Measurements from ENCODE around the gene OSBPL10.
A peak's percentile ranks its signal among the peaks of the same experiment; 100 is the strongest.
"Not testable (repeated sequence)": the region's sequence is repeated elsewhere in the genome, so short reads cannot be mapped to it uniquely, and the experiment has no call there.

The OSBPL10 gene, protein sequence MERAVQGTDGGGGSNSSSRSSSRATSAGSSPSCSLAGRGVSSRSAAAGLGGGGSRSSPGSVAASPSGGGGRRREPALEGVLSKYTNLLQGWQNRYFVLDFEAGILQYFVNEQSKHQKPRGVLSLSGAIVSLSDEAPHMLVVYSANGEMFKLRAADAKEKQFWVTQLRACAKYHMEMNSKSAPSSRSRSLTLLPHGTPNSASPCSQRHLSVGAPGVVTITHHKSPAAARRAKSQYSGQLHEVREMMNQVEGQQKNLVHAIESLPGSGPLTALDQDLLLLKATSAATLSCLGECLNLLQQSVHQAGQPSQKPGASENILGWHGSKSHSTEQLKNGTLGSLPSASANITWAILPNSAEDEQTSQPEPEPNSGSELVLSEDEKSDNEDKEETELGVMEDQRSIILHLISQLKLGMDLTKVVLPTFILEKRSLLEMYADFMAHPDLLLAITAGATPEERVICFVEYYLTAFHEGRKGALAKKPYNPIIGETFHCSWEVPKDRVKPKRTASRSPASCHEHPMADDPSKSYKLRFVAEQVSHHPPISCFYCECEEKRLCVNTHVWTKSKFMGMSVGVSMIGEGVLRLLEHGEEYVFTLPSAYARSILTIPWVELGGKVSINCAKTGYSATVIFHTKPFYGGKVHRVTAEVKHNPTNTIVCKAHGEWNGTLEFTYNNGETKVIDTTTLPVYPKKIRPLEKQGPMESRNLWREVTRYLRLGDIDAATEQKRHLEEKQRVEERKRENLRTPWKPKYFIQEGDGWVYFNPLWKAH

DNA sequence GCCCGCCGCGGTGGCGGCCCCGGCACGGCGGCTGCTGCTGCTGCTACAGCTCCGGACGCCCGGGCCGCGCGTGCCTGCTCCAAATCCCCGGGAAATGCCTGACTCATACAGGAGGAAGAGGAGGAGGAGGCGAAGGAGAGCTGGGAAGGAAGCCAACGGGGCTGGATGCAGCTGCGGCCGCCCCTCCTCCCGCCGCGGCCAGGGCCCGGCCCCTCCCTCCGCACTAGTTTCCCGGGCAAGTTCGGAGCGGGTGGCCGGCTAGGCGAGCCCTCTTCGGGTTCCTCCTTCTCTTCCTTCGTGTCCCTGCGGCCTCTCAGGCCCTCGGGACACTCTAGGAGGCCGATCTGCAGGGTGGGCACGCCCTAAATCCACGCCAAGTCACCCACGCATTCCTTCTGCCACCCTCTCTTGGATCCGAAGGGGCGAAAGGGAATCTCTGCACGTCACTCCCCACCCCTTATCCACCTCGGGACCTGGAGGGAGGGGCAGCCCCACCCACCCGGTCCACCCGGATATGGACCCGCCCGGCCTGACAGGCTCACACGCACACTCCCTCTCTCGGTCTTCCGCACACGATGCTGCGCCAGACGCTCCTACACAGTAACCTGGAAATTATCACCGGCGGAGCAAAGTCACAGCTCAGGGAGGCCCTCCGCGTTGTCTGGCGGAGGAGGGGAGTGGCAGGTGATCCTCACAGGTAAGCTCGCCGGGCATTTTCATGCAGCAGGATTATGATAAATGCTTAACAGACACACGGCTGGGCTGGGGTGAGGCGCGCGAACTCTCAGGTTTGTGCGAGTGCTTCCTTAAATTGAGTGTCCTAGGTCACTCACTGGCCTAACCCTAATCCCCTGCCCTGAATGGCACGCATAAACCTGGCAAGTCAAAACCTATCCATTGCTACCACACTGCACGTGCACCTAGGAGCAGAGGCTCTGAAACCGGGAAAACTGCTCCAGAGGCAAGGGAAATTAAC lies at the start of gene OSBPL10, which contains the start of gene ZNF860:
Gene OSBPL10 (minus strand): TSS at position 57 of the 976 bp plus-strand sequence. CDS start 83 bp downstream, outside the sequence.
Gene ZNF860 (plus strand): TSS at position 545 of the 976 bp plus-strand sequence. CDS start 7,330 bp downstream, outside the sequence.
- DNase-seq (ENCODE audit: low spot score): no peak

DNA sequence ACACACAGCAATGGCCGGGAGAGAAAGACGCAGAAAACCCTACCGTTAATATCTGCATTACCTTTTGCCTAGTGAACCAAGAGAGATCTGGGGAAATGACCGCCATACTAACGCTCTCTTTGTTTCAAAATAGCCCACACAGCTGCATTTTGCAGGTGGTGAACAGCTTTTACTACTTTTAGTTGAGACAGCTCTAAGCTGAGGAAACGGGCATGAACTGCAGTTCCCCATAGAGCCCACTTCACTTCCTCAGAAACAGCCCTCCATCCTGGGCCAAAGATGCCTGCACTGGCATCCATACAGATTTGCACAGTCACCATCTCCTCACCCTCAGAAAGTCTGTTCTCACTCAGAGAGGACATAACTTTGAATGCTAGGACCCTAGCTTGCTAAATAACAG lies 45.5 kb upstream of the OSBPL10 start:
- no peak for DNase-seq (ENCODE audit: low spot score)

DNA sequence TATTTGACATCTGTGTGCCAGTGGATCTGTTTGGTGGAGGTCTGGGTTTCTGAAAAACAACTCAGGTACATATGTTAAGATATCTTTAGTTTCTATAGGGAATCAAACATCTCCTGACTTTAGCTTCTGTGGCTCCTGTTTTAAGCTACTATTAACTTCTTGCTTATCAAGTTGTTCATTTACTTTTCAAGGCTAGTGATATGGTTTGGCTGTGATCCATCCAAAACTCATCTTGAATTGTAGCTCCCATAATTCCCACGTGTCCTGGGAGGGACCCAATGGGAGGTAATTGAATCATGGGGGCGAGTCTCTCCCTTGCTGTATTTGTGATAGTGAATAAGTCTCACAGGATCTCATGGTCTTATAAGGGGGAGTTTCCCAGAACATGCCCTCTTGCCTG lies 41.9 kb upstream of the OSBPL10 start:
- no peak for DNase-seq (ENCODE audit: low spot score)

DNA sequence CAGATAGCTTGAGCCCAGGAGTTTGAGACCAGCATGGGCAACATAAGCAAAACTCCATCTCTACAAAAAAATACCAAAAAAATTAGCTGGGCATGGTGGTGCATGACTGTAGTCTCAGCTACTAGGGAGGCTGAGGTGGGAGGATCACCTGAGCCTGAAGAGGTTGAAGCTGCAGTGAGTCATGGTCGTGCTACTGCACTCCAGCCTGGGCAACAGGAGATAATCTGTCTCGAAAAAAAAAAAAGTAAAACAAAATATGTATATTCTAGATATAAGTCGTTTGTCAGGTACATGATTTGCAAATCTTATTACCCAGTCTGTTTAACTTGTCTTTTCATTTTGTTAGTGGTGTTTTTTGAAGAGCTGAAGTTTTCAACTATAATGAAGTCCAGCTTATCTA lies 40.7 kb upstream of the OSBPL10 start:
- no peak for DNase-seq (ENCODE audit: low spot score)

DNA sequence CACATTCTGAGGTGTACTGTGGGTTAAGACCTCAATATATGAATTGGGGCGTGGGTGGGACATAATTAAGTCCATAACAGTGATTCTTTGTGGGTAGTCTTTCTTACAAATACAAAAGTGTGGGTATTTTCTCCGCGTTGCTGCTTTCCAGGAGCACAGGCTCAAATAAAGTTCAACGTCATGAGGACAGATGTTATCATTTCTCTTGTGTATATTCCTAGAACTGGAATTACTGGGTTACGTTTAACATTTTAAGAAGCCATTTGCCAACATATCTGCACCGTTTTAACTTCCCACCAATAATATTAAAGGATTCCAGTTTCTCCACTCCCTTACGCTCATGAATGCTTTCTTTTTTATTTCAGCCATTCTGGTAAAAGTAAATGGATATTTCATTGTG lies 40.1 kb upstream of the OSBPL10 start:
- DNase-seq (ENCODE audit: low spot score): no peak

DNA sequence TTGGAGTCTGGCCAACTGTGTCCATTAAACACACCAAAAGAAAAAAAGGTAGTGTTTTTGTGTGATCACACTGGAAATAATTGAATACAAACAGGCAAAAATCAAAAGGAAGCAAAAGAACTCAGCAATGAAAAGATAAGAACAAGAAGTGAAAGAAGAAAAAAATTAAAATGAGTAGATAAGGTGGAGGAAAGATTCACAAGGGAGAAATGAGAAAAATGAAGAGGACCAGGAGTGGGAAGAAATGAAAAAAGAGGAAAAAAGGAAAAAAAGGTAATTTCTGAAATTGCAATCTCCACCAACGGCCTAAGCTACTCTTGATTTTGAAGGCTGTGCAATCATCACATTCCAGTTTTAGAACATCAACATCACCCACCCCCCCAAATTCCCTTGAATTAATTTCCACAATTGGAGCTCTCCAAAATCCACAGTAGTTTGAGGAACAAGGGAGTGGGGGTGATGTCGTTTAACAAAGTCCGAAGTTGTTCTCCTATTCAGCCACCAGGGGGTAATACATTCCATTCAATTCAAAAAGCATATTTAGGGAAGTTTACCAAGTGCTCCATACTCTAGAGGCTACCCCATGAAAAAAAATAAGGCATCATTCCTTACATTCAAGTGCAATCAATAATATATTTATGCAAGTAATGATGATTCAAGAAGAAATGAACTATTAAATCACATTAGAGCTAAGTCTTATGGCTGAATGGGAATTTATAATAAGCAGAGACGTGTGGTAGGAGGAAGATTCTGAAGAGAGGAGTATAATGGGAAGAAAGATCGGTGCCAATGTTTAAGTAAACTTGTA lies 37.9 kb upstream of the OSBPL10 start:
- peak; percentile 6 for DNase-seq (ENCODE audit: low spot score)

DNA sequence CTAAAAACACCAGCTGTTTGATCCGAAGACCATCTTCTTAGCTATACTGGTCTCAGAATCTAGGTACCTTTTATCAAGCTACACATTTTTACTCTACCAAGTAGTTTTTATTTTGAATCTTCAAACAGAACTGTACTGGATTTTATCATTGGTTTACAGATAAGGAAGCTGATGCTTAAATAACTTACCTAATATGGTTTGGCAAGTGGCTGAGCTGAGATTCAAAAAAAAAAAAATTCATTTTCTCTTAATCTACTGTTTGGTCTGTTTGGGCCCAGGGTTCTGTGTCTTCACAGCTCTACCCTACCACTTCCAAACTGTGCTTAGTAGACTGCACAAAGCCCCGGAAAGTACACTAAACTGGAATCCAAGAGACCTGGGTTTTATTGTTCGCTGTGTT lies 36.2 kb upstream of the OSBPL10 start:
- no peak for DNase-seq (ENCODE audit: low spot score)

DNA sequence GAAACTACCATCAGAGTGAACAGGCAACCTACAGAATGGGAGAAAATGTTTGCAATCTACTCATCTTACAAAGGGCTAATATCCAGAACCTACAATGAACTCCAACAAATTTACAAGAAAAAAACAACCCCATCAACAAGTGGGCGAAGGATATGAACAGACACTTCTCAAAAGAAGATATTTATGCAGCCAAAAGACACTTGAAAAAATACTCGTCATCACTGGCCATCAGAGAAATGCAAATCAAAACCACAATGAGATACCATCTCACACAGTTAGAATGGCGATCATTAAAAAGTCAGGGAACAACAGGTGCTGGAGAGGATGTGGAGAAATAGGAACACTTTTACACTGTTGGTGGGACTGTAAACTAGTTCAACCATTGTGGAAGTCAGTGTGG lies 34.6 kb upstream of the OSBPL10 start:
- DNase-seq (ENCODE audit: low spot score): not testable (repeated sequence)

DNA sequence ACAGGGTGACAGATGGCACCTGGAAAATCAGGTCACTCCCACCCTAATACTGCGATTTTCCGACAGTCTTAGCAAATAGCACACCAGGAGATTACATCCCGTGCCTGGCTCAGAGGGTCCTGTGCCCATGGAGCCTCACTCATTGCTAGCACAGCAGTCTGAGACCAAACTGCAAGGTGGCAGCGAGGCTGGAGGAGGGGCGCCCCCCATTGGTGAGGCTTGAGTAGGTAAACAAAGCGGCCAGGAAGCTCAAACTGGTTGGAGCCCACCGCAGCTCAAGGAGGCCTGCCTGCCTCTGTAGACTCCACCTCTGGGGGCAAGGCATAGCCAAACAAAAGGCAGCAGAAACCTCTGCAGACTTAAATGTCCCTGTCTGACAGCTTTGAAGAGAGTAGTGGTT lies 29.6 kb upstream of the OSBPL10 start:
- DNase-seq (ENCODE audit: low spot score): not testable (repeated sequence)

DNA sequence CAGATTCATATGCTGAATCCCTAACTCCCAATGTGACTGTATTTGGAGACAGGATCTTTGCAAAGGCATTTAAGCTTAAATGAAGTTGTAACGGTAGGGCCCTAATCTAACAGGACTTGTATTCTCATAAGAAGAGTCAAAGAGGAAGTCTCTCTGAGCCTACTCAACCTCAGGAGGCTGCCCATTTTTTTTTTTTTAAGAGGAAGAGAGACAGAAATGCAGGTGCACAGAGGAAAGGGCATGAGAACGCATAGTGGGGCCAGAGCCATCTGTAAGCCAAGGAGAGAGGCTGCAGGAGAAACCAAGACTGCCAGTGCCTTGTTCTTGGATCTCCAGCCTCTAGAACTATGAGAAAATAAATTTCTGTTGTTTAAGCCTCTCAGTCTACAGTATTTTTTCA lies 28.9 kb upstream of the OSBPL10 start:
- DNase-seq (ENCODE audit: low spot score): no peak

DNA sequence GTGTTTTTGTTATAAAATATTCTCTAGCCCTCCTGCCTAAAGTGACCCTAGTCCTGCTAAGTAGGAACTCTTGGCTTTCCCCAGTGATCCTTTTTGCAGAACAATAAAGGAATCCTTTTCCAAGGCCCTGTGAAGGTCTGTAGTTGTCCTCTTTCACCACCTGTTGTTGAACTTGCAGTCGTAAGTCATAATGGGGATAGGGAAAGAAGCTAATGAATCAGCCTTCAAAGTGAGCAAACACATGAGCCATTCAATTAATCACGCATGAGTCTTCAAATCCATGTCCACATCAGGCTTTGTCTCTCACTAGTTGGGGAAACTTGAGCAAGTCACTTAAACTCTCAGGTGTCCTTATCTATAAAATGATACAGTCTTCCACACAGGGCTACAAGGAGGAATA lies 28.0 kb upstream of the OSBPL10 start:
- DNase-seq (ENCODE audit: low spot score): no peak

DNA sequence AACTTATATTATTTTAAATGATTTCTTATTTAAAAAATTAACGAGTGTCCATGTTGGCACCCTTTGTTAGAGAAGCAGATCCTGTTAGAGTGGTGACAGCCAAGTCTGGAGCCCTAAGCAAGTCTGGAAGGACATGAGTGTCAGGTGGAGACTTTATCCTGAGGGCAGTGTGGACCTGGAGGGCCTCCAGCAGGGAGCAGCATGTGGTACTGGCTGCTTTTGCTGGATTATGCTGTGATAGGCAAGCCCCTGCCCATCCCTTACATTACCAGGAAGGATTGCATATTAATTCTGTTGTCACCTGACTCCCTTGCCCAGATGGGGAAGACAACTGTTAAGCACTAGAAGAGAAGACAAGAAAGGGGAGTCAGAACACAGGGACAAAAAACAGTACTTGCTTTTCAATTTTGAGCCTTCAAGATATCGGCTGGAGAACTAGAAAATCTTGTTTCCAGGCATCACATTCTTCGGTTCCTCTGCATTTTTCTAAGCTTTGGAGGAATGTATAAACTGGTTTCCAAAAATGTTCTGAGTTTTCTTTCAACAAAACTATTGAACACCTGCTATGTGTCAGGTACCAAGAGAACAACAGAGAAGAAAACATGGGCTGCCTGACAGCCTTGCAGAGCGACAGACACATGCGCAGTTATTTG lies 23.2 kb upstream of the OSBPL10 start:
- DNase-seq (ENCODE audit: low spot score): no peak

DNA sequence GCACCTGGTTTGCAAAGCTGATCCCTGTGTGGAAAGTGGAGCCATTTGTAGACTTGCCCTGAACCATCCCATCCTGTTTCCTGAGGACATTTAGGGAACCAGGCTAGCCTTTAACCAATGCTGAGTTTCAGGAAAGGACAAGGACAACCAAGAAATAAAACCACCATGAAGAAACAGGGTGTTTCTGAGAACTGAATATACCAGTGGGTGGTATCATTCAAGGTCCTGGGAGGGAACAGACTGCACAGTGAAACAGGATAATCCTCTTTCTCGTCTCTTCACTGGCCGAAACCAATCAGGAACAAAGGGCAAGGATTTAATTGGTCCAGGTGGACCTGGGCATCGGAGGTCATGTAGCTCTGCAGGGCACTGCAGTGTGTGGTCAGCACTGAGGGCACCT lies 22.3 kb upstream of the OSBPL10 start:
- DNase-seq (ENCODE audit: low spot score): no peak

DNA sequence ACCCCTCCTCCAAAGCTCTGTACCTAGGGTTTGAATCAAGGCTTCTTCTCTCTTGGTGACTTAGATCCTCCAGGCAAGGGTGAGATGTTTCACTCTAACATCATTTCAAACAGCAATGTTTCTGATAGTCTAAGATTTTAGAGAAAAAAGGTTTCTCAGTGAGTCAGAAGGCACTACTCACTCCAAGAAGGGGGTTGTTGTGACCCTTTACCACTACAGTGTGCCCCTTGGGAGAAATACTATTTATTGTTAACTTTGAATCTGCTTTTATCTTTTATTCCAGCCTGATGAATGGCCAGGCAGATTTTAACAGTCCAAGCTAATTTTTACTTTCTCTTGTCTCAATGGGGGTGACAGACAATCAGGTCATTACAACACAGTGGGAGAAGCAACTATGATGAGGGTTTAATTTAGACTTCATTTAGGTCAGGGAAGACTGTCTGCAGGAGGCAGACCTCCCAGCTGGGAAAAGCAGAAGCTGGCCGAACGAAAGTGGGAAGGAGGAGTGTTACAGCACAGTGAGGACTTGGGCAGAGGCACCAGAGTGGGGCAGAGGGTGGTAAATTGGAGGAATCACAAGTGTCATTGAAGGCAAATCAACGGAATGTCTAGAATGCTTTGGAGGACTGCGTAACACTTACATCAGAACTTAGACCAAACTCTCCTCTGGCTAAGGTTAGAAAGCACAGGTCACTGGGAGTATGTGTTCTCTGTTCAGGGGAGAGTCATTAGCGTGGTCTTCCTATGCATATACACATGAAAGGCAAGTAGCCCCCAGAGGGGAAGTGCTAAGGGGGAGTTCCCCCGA lies 21.7 kb upstream of the OSBPL10 start:
- no peak for DNase-seq (ENCODE audit: low spot score)

DNA sequence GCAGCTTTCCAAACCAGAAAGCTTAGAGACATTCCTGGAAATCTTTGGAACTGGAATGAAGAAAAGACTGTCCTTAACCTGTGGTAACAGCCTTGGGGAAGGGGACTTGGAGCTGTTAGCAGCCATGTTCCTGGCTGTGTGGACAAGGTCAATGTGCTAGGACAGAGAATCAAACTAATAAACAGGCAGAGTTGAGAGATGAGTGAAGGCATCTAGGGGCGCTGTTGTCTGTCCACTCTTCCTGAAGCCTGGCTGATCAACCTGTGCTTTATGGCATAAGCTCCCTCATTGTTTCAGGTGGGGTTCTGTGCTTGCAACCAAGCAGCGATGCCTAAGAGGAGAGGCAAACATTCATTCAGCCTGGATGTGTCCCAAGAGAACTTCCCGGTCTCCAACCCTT lies 19.8 kb upstream of the OSBPL10 start:
- DNase-seq (ENCODE audit: low spot score): no peak

DNA sequence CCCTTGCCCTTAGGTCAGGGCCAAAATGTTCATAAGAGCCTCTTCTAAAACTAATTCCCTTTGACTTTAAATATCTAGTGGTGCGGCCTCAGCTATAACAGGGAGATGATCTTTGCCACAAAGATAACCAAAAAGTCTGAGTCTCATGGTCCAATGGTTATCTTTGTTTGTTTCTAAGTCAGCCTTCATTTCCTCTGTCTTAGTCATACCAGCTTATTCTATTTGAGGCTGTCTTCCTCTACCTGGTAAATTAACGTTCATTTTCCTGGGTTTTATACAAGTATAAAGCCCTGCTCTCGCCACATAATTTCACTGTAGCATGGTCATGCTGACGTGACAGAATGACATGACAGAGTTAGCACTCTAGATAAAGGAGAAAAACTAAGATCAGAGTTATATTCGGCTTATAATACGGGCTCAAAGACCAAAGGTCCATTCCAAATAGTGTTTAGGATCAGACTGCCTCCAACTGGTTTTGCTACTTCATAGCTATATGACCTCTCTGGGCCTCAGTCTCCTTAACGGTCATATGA lies 18.9 kb upstream of the OSBPL10 start:
- DNase-seq (ENCODE audit: low spot score): no peak

DNA sequence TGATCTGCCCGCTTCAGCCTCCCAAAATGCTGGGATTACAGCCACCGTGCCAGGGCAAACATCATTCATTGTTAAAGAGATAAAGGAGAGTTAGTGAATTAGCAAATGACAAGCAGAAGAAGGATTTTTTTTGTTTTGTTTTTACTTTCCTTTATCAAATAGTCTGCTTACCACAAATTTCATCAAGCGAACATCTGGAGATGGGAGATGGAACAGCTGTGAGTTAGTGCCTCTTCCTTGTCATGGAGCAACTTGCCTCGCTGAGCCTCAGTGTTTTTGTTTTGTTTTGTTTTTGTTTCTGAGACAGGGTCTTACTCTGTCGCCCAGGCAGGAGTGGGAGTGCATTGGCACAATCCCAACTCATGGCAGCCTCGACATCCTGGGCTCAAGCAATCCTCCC lies 16.4 kb upstream of the OSBPL10 start:
- DNase-seq (ENCODE audit: low spot score): no peak

DNA sequence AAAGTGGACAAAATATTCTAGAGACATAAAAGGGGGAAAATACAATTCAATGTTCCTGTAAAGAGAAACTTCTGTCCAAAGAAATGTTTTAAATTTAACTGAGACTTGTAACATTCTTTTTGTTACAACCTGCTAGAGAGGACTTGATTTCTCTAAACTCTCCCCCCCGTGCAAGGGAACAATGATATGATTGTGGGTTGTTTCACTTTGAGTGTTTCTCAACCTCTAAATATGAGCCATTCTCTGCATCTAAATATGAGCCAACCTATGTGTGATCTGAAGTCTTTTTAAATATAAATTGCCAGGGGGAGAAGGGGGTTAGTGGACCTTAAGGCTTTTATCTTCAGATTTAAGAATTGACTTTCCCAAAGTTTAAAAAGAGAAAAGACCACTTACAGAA lies 15.1 kb upstream of the OSBPL10 start:
- no peak for DNase-seq (ENCODE audit: low spot score)

DNA sequence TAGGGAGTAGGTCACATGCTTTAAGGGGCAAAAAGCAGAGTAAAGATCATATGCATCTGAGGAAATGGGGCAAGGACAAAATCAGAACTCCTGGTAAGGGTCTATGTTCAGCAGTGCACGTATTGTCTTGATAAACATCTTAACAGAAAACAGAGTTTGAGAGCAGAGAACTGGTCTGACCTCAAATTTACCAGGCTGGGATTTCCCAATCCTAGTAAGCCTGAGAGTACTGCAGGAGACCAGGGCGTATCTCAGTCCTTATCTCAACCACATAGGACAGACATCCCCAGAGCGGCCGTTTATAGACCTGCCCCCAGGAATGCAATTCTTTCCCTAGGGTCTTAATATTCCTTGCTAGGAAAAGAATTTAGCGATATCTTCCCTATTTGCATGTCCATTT lies 14.0 kb upstream of the OSBPL10 start:
- not testable (repeated sequence) for DNase-seq (ENCODE audit: low spot score)

DNA sequence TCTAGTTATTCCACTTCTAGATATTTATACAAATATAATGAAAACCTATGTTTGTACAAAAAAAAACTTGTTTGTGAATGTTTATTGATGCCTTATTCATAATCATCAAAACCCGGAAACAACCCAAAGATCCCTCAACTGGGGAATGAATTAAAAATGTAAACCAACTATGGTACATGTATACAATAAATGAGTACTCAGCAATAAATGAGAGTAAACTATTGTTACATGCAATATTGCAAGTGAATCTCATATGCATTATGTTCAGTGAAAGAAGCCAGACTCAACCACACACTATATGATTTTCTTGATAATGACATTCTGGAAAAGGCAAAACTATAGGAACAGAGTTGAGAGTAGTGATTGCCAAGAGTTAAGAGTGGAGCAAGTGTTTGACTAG lies 12.8 kb upstream of the OSBPL10 start:
- DNase-seq (ENCODE audit: low spot score): no peak
